Measurements from ENCODE around the gene EXD3.

EXD3 gene

DNA sequence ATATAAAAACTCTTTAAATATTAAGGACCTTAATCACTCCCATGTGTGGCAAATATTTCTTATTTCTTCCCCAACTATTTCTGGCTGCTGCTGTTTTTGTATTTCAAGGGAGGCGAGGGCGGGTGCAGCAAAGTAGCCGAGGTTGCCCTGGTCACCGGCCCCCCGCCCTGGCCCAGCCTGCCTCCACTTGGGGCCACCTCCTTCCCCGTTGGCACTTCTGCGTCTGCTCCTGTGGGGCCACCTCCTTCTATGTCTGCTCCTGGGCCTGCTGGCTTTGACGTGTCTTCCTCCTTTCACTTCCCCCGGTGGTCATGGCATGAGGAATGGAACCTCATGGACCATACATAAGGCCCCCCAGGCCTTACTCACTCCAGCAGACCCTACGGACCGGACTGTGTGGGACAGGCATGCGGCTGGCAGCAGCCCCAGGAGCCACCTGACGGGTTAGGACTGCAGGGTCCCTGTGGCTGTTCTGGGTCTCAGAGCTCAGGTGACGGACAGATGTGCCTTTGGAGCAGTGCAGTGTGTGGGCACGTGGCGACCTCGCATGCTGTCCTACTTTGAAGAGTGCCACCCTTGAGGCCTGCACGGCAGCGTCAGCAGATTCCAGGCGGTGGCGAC, 24.0 kb upstream of the EXD3 start:
- DNase-seq, result no peak

- DNase-seq, result no peak
Measured at GRCh38 chr9:137445930-137446431, 23.0 kb upstream of the EXD3 start.

DNA sequence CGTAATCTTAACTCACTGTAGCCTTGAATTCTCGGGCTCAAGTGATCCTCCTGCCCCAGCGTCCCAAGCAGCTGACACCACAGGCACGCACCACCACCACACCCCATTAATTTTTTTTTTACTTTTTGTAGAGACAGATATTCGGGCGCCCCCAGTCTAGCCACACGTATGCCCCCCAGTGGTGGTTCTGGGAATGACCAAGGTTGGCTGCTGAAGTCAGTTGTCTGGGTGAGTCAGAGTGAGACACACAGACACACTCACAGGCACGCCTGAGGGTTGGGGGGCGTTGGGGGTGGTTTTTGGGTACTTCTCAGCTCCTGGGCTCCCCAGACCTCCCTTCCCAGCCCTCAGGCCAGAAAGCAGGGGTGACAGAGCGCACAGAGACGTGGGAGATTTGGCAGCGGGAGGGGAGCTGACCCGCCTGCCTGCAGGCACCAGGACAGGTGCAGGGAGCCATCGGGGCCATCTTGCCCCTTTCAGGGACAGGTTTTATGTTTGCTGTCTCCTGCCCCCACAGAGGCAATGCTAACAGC, 22.4 kb upstream of the EXD3 start:
- no peak for DNase-seq

DNA sequence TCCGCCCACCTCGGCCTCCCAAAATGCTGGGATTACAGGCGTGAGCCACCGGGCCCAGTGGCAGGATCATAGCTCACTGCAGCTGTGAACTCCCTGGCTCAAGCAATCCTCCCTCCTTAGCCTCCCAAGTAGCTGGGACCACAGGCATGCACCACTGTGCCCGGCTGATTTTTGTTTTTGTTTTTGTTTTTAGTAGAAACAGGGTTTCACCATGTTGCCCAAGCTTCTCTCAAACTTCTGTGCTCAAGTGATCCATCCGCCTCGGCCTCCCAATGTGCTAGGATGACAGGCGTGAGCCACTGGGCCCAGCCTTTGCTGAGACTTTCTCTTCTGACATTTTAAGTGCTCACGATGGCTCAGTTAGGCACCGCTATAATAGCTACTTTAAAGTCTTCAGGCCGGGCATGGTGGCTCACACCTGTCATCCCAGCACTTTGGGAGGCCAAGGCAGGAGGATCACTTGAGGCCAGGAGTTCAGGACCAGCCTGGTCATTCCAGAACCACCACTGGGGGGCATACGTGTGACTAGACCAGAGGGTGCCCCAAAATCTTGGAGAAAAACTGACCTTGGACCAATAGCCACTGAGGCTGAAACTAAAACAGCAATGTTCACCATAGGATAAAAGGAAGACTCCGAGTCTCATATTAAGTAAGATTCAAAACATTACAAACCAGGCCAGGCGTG, 21.3 kb upstream of the EXD3 start:
- DNase-seq, result no peak

- no peak for DNase-seq
Measured at GRCh38 chr9:137441935-137442321, 19.0 kb upstream of the EXD3 start.

- DNase-seq, result no peak
Measured at GRCh38 chr9:137441289-137441934, 18.4 kb upstream of the EXD3 start, which contains the start of gene ENTPD8. Gene ENTPD8, minus strand, starts transcription at chr9:137441357. Its CDS starts 3,072 bp downstream, at chr9:137438285.

- no peak for DNase-seq
Measured at GRCh38 chr9:137439158-137439714, 16.3 kb upstream of the EXD3 start.

GRCh38 chr9:137438591-137439157, 15.7 kb upstream of the EXD3 start:
- DNase-seq, result no peak

GRCh38 chr9:137437691-137438590, 15.0 kb upstream of the EXD3 start:
- no peak for DNase-seq

- DNase-seq, result no peak
Measured at GRCh38 chr9:137436761-137437600, 14.0 kb upstream of the EXD3 start.

DNA sequence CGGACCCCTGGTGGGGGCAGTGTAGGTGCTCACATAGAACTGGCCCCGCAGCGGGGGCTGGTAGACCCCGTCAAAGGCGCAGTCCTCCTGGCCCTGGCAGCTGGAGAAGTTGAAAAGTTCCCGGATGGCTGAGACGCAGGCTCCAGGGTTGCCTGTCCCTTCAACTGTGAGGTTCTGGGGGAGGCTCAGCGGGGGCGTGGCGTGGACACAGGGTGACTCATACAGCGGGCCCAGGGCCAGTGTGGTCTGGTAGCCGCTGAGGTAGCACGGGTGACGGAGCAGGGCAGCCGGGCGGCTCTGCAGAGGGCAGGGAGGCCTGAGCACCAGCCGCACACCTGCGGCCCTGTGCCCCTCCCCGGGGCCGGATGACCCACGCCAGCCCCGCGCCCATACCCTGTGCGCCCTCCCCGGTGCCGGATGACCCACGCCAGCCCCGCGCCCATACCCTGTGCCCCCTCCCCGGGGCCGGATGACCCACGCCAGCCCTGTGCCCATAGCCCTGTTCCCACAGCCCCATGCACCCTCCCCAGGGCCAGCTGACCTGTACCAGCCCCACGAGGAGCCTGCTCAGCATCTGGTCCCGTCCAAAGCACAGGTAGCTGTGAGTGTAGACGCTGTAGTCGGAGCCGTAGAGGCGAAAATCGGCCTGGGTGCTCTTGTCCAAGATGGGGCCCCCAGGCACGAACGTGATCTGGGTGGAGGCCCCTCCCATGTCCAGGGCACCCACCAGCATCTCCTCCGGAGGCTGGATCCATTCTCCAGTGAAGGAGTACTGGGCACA, 13.2 kb upstream of the EXD3 start:
- no peak for DNase-seq

DNA sequence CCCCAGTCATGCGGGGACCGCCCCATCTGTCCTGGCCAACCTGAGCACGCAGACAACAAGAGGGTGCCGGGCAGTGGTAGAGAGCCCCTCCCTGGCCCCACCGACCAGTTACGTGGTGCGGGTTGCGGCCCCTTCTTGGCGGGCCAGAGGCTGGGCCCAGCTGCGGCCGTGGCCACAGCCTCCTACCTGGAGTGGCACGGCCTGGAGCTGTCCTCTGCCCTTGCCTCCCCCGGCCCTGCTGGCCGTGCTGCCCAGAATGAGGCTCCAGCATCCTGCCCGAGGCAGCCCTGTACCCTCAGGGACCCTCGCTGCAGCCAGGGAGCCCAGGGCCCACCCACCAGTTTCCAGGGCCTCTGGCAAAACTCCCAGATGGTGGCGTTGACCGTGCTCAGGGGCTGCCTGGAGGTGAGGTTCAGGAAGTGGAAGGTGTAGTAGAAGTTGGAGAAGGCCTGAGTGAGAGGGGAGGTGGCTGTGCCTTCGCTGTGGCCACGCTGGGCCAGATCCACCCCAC, 12.5 kb upstream of the EXD3 start:
- no peak for DNase-seq

- DNase-seq, result no peak
Measured at GRCh38 chr9:137434498-137435380, 11.8 kb upstream of the EXD3 start.

DNA sequence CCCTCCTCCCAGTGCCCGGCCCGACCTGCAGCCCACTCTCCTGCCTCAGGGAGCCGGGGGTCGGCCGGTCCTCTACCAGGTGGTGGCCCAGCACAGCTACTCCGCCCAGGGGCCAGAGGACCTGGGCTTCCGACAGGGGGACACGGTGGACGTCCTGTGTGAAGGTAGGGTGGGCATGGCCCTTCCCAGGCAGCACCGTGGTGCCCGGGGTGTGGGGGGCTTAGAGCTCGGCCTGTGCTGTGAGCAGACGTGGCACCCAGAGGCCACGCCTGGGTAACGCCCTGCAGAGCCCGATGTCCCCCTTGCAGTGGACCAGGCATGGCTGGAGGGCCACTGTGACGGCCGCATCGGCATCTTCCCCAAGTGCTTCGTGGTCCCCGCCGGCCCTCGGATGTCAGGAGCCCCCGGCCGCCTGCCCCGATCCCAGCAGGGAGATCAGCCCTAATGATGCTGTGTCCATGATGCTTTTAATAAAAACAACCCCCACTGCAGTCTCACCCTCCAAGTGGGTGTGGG, 11.0 kb upstream of the EXD3 start:
- DNase-seq, result no peak

DNA sequence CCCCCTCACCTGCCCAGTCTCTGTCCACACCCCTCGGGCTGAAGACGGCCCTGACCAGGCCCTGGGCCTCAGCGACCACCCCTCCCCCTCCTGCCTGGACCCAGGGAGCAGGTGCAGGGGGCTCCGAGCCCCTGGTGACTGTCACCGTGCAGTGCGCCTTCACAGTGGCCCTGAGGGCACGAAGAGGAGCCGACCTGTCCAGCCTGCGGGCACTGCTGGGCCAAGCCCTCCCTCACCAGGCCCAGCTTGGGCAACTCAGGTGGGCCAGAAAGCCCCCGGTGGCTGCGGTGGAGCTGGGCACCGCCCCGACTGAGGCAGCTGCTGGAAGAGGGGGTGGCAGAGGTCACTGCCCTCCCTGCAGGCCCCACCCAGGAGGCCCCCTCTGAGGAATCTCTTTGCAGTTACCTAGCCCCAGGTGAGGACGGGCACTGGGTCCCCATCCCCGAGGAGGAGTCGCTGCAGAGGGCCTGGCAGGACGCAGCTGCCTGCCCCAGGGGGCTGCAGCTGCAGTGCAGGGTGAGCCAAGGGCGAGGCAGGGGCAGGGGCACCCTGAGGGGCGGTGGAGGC, 10.5 kb upstream of the EXD3 start:
- DNase-seq, result no peak

DNA sequence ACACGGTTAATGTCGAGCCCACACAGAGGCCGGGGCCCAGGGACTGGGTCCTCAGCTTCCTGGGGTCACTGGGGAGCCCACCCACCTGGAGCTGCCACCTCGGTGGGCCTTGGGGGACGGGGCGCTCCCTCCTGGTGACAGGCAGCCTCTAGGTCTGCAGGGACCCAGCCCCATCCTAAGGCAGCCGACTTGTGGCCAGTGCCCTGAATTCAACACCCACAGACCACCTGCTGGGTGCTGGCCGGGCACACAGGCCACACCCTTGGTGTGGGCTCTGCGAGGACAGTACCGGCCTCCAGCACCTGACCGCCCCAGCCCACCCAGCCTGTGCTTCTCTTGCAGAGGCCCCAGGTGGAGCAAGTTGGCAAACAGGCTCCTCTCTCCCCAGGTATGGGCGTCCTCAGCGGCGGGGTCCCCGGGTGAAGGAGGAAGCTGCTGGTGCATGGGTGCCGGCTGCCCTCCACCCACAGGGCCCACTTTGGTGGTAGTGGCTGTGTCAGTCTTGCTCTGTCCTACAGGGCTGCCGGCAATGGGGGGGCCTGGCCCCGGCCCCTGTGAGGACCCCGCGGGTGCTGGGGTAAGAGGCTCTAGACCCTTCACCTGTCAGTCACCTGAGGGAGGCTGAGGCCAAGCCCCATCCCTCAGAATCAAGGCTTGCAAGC, 9.9 kb upstream of the EXD3 start:
- DNase-seq, result no peak

GRCh38 chr9:137431416-137431931, 8.5 kb upstream of the EXD3 start:
- DNase-seq, result no peak

Measured in NCI-H187 treated with DMSO at 0.1 percent for 48 hours (cell line).